22Rv1 (cell line): ENCODE measurements around the gene SMG9.
"Not testable (repeated sequence)": the region's sequence is repeated elsewhere in the genome, so short reads cannot be mapped to it uniquely, and the experiment has no call there.

ENCODE experiments used
- H3K27ac ChIP-seq: fragments of 450-650 bp; 2 replicates; pipeline ENCODE4 v1.5.1; 2017
- CTCF ChIP-seq: fragments of 450-650 bp; IDR thresholded peaks from 2 replicates; pipeline ENCODE4 v1.5.1; 2017; ENCODE audit warnings: mild to moderate bottlenecking
- ZFX ChIP-seq: fragments of 450-650 bp; IDR thresholded peaks from 2 replicates; pipeline ENCODE4 v1.6.1; 2017; ENCODE audit warnings: antibody characterized with exemption, borderline replicate concordance

The SMG9 gene

GRCh38 chr19:43773725-43774102, 19.0 kb upstream of the SMG9 start:
- H3K27ac ChIP-seq, result no peak overlapping the region
- no peak for TF ChIP-seq ZFX
- TF ChIP-seq CTCF, result no peak

- no peak overlapping the region for H3K27ac ChIP-seq
- TF ChIP-seq ZFX, result no peak
- TF ChIP-seq CTCF, result no peak
Observed at GRCh38 chr19:43769256-43769655, 14.5 kb upstream of the SMG9 start.

- no peak for TF ChIP-seq CTCF
- TF ChIP-seq ZFX, result no peak
- peak overlapping the region; percentile 17; the same call in 1 of the 2 replicates for H3K27ac ChIP-seq
Observed at GRCh38 chr19:43768273-43769050, 13.7 kb upstream of the SMG9 start.

DNA sequence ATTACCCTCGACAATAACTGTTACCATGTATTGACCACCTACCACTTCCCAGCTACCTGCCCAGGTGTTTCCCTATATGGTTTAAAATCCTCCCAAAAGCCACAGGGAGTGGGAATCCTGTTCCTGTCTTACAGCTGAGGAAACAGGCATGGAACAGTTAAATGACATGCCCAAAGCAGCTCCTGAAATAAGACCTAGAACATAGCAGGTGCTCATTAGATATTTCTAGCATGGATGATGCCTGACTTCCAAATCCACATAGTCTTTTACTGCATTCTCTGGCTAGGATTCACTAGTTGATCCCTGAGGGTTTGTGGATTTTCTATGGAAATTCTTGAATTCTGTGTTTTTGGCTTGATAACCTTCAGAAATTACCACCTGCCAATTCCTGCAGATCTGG, 13.1 kb upstream of the SMG9 start:
- no peak for TF ChIP-seq ZFX
- TF ChIP-seq CTCF, result no peak
- H3K27ac ChIP-seq, result no peak overlapping the region

- H3K27ac ChIP-seq, result no peak overlapping the region
- TF ChIP-seq CTCF (no peak), ZFX (no peak)
Observed at GRCh38 chr19:43767316-43767715, 12.6 kb upstream of the SMG9 start.

- H3K27ac ChIP-seq, result no peak overlapping the region
- TF ChIP-seq ZFX, result no peak
- TF ChIP-seq CTCF, result peak; percentile 70
Observed at GRCh38 chr19:43766755-43767043, 11.9 kb upstream of the SMG9 start.

- TF ChIP-seq CTCF (no peak), ZFX (no peak)
- no peak overlapping the region for H3K27ac ChIP-seq
Observed at GRCh38 chr19:43765109-43765876, 10.5 kb upstream of the SMG9 start.

DNA sequence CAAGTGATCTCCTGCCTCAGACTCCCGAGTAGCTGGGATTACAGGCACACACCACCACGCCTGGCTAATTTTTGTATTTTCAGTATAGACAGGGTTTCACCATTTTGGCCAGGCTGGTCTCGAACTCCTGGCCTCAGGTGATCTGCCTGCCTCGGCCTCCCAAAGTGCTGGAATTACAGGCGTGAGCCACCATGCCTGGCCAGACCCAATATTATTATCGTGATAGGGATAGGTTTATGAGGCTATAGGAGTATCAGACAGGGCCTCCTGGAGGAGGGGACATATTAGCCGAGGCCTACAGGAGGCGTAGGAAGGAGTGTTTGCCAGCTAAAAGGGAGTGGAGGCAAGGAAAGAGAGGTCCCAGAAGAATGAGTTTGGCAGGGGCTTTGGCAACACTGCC, 9.9 kb upstream of the SMG9 start:
- H3K27ac ChIP-seq, result not testable (repeated sequence)
